Upper lobe of left lung (tissue), 4 donors: ENCODE results near the gene LYSMD2.

Experiments used
- CTCF ChIP-seq, 6 experiments: fragments of 450-650 bp in 4 of 6; fragments of 200-600 bp in 2 of 6; sonication (generic) in 2 of 6; IDR thresholded peaks; one replicate each; pipeline ENCODE4 v1.5.1; 2016 to 2019; ENCODE audit warnings: antibody characterized with exemption in 6 of 6
- EP300 ChIP-seq, 4 donors: sonication (generic); formaldehyde crosslinking; IDR thresholded peaks; one replicate each; pipeline ENCODE4 v1.5.1; 2017; ENCODE audit warnings: antibody characterized with exemption in 4 of 4, control low read depth in 2 of 4
- POLR2A ChIP-seq, 4 donors: fragments of 450-650 bp; IDR thresholded peaks; one replicate each; pipeline ENCODE4 v1.5.1; 2016 to 2017; ENCODE audit warnings: antibody characterized with exemption in 4 of 4, mild to moderate bottlenecking in 2 of 4
- POLR2AphosphoS5 ChIP-seq, 2 donors: sonication (generic); formaldehyde crosslinking; IDR thresholded peaks; one replicate each; pipeline ENCODE4 v1.5.1; 2017; ENCODE audit warnings: antibody characterized with exemption in 2 of 2

- TF ChIP-seq CTCF (IDR thresholded peaks at IDR 0.05) (no peak), POLR2AphosphoS5 (IDR thresholded peaks at IDR 0.05) (no peak), POLR2A (IDR thresholded peaks at IDR 0.05) (no peak), EP300 (IDR thresholded peaks at IDR 0.05) (no peak)
These were observed 11.0 kb downstream of the LYSMD2 start for GRCh38 chr15:51726302-51727073.
